ENCODE data around the gene OR2V2.
"Not testable (repeated sequence)": the region's sequence is repeated elsewhere in the genome, so short reads cannot be mapped to it uniquely, and the experiment has no call there.

The OR2V2 gene

GRCh38 chr5:181105391-181106025, 41.9 kb upstream of the OR2V2 start:
- Histone ChIP-seq H3K27me3 (ENCODE audit: control insufficient read depth, insufficient read depth, low read length) (peaks cover 45% of the 10 kb centered on the region), H3K4me1 (ENCODE audit: control insufficient read depth, insufficient read depth, low read length) (no peaks in the 10 kb centered on the region), H3K9ac (ENCODE audit: low read depth, low read length) (no peak overlapping the region), H3K36me3 (ENCODE audit: insufficient read depth, low read length) (no peaks in the 10 kb centered on the region), H3K4me3 (ENCODE audit: low read length) (no peak overlapping the region), H3K9me3 (replicated peaks; ENCODE audit: low read length) (no peaks in the 10 kb centered on the region), H3K4me2 (ENCODE audit: low read length) (no peak overlapping the region)

DNA sequence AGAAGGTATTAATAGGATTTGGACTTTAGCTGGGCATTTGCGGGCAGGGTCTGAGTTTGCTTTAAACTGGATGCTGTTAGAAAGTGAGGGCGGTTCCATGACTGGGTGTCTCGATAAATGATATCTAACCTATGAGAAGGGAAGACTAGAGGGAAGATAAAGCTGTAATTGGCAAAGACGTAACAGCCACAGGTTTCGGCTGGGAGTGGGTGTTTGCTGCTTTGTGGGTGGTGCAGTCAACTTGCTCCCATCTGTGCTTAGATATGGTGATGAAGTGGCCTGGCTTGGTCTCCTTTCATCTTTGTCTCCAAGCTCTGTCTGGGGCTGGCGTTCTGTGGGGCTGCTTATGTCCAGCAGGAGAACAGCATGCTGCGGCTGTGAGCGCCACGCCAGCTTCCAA, 39.7 kb upstream of the OR2V2 start:
- no peaks in the 10 kb centered on the region for H3K36me3 ChIP-seq (ENCODE audit: insufficient read depth, low read length)
- H3K4me1 ChIP-seq (ENCODE audit: control insufficient read depth, insufficient read depth, low read length): no peaks in the 10 kb centered on the region
- no peak overlapping the region for H3K4me2 ChIP-seq (ENCODE audit: low read length)
- no peaks in the 10 kb centered on the region for H3K9me3 ChIP-seq (replicated peaks; ENCODE audit: low read length)
- H3K9ac ChIP-seq (ENCODE audit: low read depth, low read length): no peak overlapping the region
- no peak overlapping the region for H3K4me3 ChIP-seq (ENCODE audit: low read length)
- H3K27me3 ChIP-seq (ENCODE audit: control insufficient read depth, insufficient read depth, low read length): peaks cover 66% of the 10 kb centered on the region

DNA sequence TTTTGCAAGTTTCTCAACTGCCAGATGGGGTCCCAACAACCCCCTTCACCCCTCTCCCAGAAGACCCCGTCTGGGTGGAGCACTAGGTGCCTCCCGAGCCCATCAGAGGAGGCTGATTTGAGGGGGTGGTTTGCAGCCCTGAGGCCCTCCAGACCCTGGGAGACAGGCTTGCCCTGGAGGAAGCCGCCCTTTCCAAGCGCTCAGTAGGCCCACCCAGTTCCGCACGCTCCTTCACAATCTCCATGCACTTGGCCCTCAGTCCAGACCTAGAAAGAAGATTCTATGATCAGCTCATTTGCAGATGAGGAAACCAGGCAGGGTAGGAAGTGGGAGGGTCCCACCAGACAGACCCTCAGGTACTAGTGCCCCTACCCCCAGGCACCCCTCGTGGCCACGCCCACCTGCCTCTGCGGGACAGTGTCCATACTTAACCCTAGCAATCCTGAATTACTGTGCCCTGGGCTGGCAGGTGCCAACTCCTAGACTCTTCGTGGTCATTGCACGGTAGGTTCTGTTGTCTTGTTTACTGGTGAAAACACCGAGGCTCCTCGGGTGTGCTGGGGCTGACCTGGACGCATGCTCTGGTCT, 38.7 kb upstream of the OR2V2 start:
- Histone ChIP-seq H3K9ac (ENCODE audit: low read depth, low read length) (no peak overlapping the region), H3K4me2 (ENCODE audit: low read length) (no peak overlapping the region), H3K27me3 (ENCODE audit: control insufficient read depth, insufficient read depth, low read length) (peaks cover 72% of the 10 kb centered on the region), H3K4me1 (ENCODE audit: control insufficient read depth, insufficient read depth, low read length) (no peaks in the 10 kb centered on the region), H3K4me3 (ENCODE audit: low read length) (no peak overlapping the region), H3K36me3 (ENCODE audit: insufficient read depth, low read length) (no peaks in the 10 kb centered on the region), H3K9me3 (replicated peaks; ENCODE audit: low read length) (no peaks in the 10 kb centered on the region)

DNA sequence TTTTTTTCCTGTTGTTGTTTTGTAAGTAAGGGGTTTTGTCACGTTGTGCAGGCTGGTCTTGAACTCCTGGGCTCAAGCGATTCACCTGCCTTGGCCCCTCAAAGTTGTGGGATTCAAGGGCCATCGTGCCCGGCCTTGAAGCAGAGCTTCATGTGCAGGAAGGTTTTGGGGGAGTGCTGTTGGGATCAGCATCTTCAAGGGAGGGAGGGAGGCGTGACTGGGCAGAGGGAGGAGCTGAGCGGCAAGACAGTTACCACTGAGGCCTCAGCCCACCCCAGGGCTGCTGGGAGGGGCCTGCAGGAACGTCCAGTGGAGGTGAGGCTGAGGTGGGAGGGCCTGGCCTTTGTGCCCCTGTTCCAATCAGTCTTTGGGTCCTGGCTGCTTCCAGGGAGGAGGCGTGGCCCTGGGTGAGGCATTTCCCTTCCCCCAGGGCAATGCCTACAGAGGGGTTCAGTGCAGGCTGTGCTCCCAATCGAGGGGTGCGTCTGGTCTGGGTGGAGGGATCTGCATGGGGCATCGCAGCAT, 37.8 kb upstream of the OR2V2 start:
- no peak overlapping the region for H3K4me2 ChIP-seq (ENCODE audit: low read length)
- H3K27me3 ChIP-seq (ENCODE audit: control insufficient read depth, insufficient read depth, low read length): peaks cover 75% of the 10 kb centered on the region
- H3K9ac ChIP-seq (ENCODE audit: low read depth, low read length): no peak overlapping the region

DNA sequence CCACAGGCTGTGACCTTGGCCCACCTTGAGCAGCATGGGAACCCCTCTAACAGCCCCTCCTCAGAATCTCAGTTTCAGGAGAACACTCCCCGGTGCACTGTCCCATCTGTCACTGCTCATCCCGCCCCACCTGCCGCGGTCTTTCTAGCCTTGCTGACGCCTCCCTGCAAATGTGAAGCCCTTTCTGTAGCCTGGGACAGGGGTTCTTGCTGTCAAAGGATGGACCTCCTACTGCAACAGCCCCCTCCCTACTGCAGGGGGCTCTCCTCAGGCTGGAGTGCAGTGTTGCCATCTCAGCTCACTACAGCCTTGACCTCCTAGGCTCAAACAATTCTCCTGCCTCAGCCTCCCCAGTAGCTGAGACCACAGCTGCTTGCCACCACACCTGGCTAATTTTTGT, 36.4 kb upstream of the OR2V2 start:
- no peaks in the 10 kb centered on the region for H3K36me3 ChIP-seq (ENCODE audit: insufficient read depth, low read length)
- no peak overlapping the region for H3K4me3 ChIP-seq (ENCODE audit: low read length)
- no peaks in the 10 kb centered on the region for H3K4me1 ChIP-seq (ENCODE audit: control insufficient read depth, insufficient read depth, low read length)
- H3K9me3 ChIP-seq (replicated peaks; ENCODE audit: low read length): no peaks in the 10 kb centered on the region
- H3K9ac ChIP-seq (ENCODE audit: low read depth, low read length): no peak overlapping the region
- H3K4me2 ChIP-seq (ENCODE audit: low read length): no peak overlapping the region
- H3K27me3 ChIP-seq (ENCODE audit: control insufficient read depth, insufficient read depth, low read length): peaks cover 76% of the 10 kb centered on the region

More for the DNA sequence above, 37.8 kb upstream of the OR2V2 start:
- no peaks in the 10 kb centered on the region for H3K36me3 ChIP-seq (ENCODE audit: insufficient read depth, low read length)
- no peaks in the 10 kb centered on the region for H3K9me3 ChIP-seq (replicated peaks; ENCODE audit: low read length)
- H3K4me1 ChIP-seq (ENCODE audit: control insufficient read depth, insufficient read depth, low read length): no peaks in the 10 kb centered on the region
- no peak overlapping the region for H3K4me3 ChIP-seq (ENCODE audit: low read length)

- Histone ChIP-seq H3K9me3 (replicated peaks; ENCODE audit: low read length) (no peaks in the 10 kb centered on the region), H3K4me3 (ENCODE audit: low read length) (no peak overlapping the region), H3K4me2 (ENCODE audit: low read length) (no peak overlapping the region), H3K4me1 (ENCODE audit: control insufficient read depth, insufficient read depth, low read length) (no peaks in the 10 kb centered on the region), H3K36me3 (ENCODE audit: insufficient read depth, low read length) (no peaks in the 10 kb centered on the region), H3K9ac (ENCODE audit: low read depth, low read length) (no peak overlapping the region), H3K27me3 (ENCODE audit: control insufficient read depth, insufficient read depth, low read length) (peaks cover 81% of the 10 kb centered on the region)
Observed at GRCh38 chr5:181112476-181112875, 34.9 kb upstream of the OR2V2 start.

GRCh38 chr5:181113572-181113971, 33.8 kb upstream of the OR2V2 start:
- not testable (repeated sequence) for H3K4me3 ChIP-seq (ENCODE audit: low read length)
- H3K27me3 ChIP-seq (ENCODE audit: control insufficient read depth, insufficient read depth, low read length): peaks cover 73% of the 10 kb centered on the region

DNA sequence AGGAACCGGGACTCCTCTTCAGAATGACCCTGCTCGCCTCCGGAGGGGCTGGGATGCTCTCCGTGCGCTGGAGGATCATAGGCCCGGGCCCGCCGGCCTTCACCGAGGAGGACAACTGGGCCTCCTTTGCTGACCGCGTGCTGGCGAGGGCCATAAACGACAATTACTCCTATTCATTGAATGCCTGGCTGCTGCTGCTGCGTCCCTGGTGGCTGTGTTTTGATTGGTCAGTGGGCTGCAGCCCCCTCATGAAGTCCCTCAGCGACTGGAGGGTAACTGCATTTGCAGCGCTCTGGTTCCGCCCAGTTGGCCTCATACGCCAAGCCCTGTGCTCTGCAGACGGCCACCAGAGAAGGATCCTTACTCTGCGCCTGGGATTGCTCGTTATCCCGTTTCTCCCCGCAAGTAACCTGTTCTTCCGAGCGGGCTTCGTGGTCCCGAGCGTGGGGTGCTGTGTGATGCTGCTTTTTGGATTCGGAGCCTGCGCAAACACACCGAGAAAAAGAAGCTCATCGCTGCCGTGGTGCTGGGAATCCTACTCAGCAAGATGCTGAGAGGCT, 33.0 kb upstream of the OR2V2 start:
- no peak overlapping the region for H3K4me3 ChIP-seq (ENCODE audit: low read length)

More at GRCh38 chr5:181113572-181113971, 33.8 kb upstream of the OR2V2 start:
- H3K9me3 ChIP-seq (replicated peaks; ENCODE audit: low read length); H3K4me2 ChIP-seq (ENCODE audit: low read length); H3K4me1 ChIP-seq (ENCODE audit: control insufficient read depth, insufficient read depth, low read length); H3K36me3 ChIP-seq (ENCODE audit: insufficient read depth, low read length); H3K9ac ChIP-seq (ENCODE audit: low read depth, low read length): not testable (repeated sequence)

GRCh38 chr5:181114844-181115778, 32.3 kb upstream of the OR2V2 start:
- H3K4me2 ChIP-seq (ENCODE audit: low read length): peak overlapping the region; percentile 59
- peak overlapping the region; percentile 28 for H3K4me3 ChIP-seq (ENCODE audit: low read length)
- H3K4me1 ChIP-seq (ENCODE audit: control insufficient read depth, insufficient read depth, low read length): peaks cover 3% of the 10 kb centered on the region
- H3K27me3 ChIP-seq (ENCODE audit: control insufficient read depth, insufficient read depth, low read length): peaks cover 69% of the 10 kb centered on the region
- H3K36me3 ChIP-seq (ENCODE audit: insufficient read depth, low read length): no peaks in the 10 kb centered on the region
- H3K9ac ChIP-seq (ENCODE audit: low read depth, low read length): no peak overlapping the region
- no peaks in the 10 kb centered on the region for H3K9me3 ChIP-seq (replicated peaks; ENCODE audit: low read length)

More for the DNA sequence above, 33.0 kb upstream of the OR2V2 start:
- peaks cover 75% of the 10 kb centered on the region for H3K27me3 ChIP-seq (ENCODE audit: control insufficient read depth, insufficient read depth, low read length)
- H3K9ac ChIP-seq (ENCODE audit: low read depth, low read length): no peak overlapping the region
- H3K36me3 ChIP-seq (ENCODE audit: insufficient read depth, low read length): no peaks in the 10 kb centered on the region
- peak overlapping the region; percentile 59 for H3K4me2 ChIP-seq (ENCODE audit: low read length)
- no peaks in the 10 kb centered on the region for H3K9me3 ChIP-seq (replicated peaks; ENCODE audit: low read length)
- no peaks in the 10 kb centered on the region for H3K4me1 ChIP-seq (ENCODE audit: control insufficient read depth, insufficient read depth, low read length)

GRCh38 chr5:181118369-181118768, 29.0 kb upstream of the OR2V2 start:
- no peak overlapping the region for H3K4me3 ChIP-seq (ENCODE audit: low read length)
- H3K36me3 ChIP-seq (ENCODE audit: insufficient read depth, low read length): no peaks in the 10 kb centered on the region
- no peak overlapping the region for H3K9ac ChIP-seq (ENCODE audit: low read depth, low read length)
- H3K9me3 ChIP-seq (replicated peaks; ENCODE audit: low read length): no peaks in the 10 kb centered on the region
- H3K4me1 ChIP-seq (ENCODE audit: control insufficient read depth, insufficient read depth, low read length): peaks cover 11% of the 10 kb centered on the region
- H3K27me3 ChIP-seq (ENCODE audit: control insufficient read depth, insufficient read depth, low read length): peaks cover 43% of the 10 kb centered on the region
- H3K4me2 ChIP-seq (ENCODE audit: low read length): no peak overlapping the region

- Histone ChIP-seq H3K9ac (ENCODE audit: low read depth, low read length) (no peak overlapping the region), H3K27me3 (ENCODE audit: control insufficient read depth, insufficient read depth, low read length) (peaks cover 37% of the 10 kb centered on the region), H3K4me3 (ENCODE audit: low read length) (no peak overlapping the region), H3K36me3 (ENCODE audit: insufficient read depth, low read length) (no peaks in the 10 kb centered on the region), H3K4me1 (ENCODE audit: control insufficient read depth, insufficient read depth, low read length) (peaks cover 11% of the 10 kb centered on the region), H3K4me2 (ENCODE audit: low read length) (no peak overlapping the region), H3K9me3 (replicated peaks; ENCODE audit: low read length) (no peaks in the 10 kb centered on the region)
Observed at GRCh38 chr5:181119105-181119504, 28.3 kb upstream of the OR2V2 start.

Measured in skeletal muscle satellite cell (primary cell).